Stimulated activated CD8-positive, alpha-beta memory T cell treated with anti-CD3 and anti-CD28 coated beads, Interleukin-12 subunit alpha, Interleukin-12 subunit beta, amount 100 ng/mL, for 24 hours (primary cell): ENCODE data around the gene XIRP1.

ENCODE experiments used
- DNase-seq: peaks from one replicate; pipeline ENCODE4 v3.0.0-alpha.2; 2020; ENCODE audit errors: extremely low read depth

Gene XIRP1

GRCh38 chr3:39144095-39144747 is 48.2 kb downstream of the XIRP1 start:
- no peak for DNase-seq

GRCh38 chr3:39143051-39143885 is 49.1 kb downstream of the XIRP1 start:
- no peak for DNase-seq

- DNase-seq = no peak
These were observed 50.3 kb downstream of the XIRP1 start for GRCh38 chr3:39142067-39142466.

DNA sequence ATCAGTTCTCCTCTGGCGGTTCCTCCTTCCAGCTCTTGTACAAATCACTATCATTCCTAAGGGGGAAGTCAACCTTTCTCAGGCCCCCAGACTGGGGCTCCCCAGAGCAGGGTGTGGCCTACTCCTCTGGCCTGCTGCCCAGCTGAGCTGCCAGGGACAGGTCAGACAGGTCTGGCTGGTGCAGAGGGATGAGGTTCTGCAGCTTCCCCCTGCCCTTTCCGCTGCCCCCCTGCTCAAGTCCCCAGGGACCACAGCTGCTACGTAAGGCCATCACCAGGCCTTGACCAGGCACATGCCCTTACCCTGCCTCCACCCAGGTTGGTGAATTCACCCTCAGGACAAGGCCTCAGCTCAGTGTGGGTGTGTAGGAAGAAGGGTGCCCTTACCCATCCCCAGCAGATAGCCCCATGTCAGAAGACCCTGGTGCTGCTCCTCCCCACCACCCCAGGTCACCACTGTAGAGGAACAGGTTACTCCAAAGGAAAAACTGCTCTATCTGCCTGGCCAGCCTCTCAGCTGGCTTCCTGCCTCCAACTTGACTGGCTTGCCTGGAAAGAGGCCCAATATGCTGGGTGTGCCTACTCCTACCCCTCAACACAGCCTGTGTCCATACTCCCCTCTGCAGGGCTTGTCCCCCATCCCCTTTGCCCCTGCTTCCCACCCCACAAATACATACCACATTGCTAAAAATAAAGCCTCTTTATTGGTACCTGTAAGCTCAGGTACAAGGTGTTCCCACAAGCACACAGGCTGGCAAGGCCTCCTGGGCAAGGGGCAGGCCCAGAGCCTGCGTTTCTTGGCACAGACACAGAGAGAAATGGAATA is 51.0 kb downstream of the XIRP1 start:
- DNase-seq = no peak

DNA sequence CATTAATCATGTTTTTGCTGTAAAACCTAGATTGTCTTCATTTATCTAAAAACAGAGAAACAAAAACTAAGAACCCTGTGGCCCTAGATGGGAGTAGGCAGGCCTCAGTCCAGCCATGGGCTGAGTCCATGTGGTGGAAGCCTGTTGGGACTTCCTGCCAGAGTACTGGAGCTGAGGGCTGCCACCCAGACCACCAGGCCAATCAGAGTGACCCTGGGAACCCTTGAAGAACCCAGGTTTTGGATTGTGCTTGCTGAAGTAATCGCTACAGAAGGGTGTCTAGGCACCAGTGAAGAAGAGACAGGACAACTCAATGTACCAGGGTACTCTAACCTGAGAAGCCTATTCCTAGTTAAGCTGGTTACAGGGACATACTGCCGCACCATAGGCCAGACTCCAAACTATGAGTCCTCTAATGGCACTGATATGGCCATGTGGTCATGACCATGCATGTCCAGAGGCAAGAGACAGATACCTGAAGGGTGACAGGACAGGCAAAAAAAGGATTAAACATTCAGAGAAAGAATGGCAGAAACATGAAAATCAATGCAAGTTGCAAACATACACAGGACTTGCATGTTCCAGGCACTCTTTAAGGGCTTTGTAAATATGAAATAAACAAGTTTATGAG is 51.9 kb downstream of the XIRP1 start:
- DNase-seq = no peak

DNA sequence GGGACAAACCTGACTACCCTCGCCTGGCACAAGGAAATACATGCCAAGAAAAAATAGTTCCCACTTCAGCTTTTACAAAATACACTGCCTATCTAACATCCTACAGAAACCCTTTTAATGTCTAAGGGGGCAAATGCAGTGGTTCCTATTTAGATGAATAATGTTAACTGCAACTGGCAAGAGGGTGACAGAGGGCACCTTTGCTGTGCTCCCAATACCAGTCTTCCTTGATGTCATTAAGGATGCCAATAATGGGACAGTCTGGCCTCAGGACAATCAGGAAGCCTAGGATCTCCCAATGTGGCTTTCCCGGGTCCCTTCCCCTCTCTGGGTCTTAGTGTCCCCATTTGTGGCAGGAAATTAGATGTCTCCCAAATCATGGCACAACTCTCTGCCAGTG is 53.0 kb downstream of the XIRP1 start:
- DNase-seq = no peak

DNA sequence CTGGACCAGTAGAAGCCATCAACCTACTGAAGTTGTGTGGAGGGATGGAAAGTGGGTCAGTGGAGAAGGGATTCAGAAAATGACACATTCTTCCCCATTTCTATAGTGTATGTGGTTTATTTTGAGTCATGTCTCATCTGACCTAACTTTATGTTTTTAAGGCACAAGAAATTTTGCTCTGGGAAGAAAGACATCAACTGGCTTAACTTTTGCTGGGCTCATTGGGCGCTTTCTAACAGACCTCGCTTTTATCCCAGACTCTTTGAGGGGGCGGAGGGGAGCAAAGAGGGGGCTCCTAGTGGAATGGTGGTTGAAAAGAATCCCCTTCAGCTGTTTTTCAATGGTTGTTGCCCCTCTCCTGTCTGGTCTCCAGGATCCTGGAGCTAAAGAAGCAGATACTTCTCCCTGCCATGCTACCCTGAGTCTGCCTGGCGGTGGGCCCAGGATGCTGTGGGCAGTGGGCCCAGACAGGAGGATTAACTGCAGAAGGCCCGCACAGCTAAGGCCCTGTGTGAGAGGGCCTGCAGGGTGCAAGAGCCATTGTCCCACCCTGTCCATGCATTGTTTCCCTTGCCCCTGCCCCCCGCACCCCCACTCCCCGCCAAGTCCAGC is 53.5 kb downstream of the XIRP1 start:
- DNase-seq = no peak

- no peak for DNase-seq
These were observed 54.2 kb downstream of the XIRP1 start for GRCh38 chr3:39137991-39138803.

DNA sequence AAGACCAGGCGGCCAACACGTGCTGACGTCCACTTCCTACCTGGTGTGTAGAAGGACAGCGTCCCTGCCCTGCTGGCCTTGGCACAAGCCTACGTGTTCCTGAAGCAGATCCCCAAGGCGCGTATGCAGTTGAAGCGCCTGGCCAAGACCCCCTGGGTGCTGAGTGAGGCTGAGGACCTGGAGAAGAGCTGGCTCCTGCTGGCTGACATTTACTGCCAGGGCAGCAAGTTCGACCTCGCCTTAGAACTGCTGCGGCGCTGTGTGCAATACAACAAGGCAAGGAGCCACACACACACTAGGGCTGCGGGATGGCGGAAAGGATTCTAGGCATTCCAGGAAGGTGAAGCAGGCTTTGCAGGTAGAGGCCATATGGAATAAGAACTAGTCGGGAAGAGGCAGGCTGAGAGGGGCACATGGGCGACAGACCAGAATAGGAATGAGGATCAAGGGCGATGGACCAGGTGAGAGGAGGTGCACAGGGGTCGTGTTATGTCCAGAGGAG is 54.9 kb downstream of the XIRP1 start:
- DNase-seq = no peak

DNA sequence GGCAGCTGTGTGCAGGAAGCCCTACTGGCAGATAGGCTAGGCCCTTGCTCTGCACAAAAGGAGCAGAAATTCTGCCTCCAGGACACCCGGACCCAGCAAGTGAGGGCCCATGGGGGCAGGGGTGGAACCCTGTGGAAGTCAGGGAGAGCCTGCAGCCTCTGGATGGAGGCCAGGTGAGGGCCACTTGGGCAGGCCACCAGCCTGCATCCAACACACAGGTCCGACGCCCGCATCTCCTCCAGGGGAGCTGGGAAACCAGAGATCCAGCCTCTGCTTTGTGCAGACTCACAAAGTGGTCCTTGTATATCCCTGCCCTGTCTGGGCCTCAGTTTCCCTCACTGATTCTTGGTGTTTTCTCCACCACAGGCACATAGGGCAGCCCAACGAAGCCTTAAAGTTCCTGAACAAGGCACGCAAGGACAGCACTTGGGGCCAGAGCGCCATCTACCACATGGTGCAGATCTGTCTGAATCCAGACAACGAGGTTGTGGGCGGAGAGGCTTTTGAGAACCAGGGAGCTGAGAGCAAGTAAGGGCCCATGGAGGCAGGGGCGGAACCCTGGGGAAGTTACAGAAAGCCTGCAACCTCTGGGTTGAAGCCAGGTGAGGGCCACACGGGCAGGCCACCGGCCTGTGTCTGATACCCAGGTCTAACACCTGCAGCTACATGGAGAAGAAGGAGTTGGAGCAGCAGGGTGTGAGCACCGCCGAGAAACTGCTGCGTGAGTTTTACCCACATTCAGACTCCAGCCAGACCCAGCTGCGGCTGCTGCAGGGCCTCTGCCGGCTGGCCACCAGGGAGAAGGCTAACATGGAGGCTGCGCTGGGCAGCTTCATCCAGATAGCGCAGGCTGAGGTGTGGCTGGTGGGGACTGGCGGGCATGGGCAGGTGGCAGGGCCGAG is 55.6 kb downstream of the XIRP1 start:
- DNase-seq = no peak

DNA sequence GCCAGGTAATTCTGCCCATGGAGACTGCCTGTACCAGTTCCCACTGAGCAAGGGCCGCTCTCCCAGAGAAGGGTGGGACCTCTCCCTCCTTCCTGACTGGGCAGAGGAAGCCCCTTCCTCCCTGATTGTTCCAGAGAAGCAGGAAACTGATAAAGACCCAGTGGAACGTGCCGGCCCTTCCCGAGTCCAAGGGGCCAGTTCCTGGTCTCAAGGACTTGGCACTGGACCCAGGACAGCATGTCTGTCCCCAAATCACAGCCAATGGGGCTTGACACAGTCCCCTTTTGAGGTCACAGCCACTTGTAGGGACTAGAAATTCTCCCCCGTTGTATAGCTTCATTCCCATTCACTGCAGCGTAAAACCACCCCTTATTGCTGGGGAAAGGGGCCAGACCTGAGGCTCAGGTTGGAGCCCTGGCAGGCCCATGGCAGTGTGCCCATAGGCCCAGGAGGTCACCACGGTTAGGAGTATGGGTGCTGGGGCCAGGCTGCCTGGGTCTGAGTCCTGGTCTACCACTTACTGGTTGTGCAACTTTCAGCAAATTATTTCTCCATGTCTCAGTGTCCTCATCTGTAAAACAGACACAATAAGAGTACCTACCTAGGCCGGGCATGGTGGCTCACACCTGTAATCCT is 57.1 kb downstream of the XIRP1 start:
- no peak for DNase-seq

GRCh38 chr3:39134305-39134704 is 58.1 kb downstream of the XIRP1 start:
- DNase-seq = no peak

DNA sequence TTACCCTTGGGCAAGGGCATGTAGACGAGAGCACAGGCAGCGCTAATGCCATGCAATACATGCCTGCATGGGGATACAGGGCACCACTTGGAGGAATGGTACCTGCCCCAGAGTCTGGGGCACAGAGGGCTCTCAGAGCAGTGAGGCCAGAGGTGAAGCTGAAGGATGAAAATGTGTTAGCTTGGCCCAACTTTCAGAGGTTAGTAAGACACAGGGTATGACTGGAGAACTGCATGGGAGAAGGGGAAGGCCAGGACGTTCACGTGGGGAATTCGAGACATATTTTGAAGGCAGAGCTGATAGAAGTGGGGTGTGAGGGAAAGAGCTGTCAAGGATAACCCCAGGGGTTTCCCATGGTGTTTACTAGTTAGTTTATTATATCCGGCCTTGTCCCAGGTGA is 58.6 kb downstream of the XIRP1 start:
- no peak for DNase-seq
